B cell (primary cell): ENCODE measurements around the gene TTC24. TPM values are rescaled to one million over a fixed set of nuclear protein-coding genes. Genes with fewer than 3 reads are reported as not detected.

Experiments
- ATAC-seq: fragments of 200-7000 bp; cut with Tn5 transposase; one replicate; pipeline ENCODE4 v1.10.0; 2021; ENCODE audit warnings: low read depth, mild to moderate bottlenecking, moderate number of reproducible peaks, moderate library complexity
- CTCF ChIA-PET: fragments of 350-600 bp; sonication (Branson Sonifier 250); formaldehyde crosslinking; loops from one replicate; lab custom pipeline; 2021; ENCODE audit warnings: antibody characterized with exemption, inconsistent platforms; lab: Charles Lee
- POLR2A ChIA-PET: fragments of 350-600 bp; sonication (Branson Sonifier 250); formaldehyde crosslinking; loops from one replicate; lab custom pipeline; 2021; ENCODE audit warnings: antibody characterized with exemption; lab: Charles Lee
- DNase-seq: peaks from one replicate; pipeline ENCODE4 v3.0.0; 2013
- H2AFZ ChIP-seq: 2 replicates; pipeline ENCODE4 v1.6.1; 2012; ENCODE audit warnings: mild to moderate bottlenecking, low read depth, low read length; ENCODE audit not compliant: insufficient read depth, poor library complexity, severe bottlenecking
- H3K27ac ChIP-seq, 2 donors: 1 replicate in 1 of 2; 2 replicates in 1 of 2; pipeline ENCODE4 v1.5.1; 2012 to 2013; ENCODE audit warnings: low read length in 2 of 2, mild to moderate bottlenecking in 2 of 2, moderate library complexity in 1 of 2
- H3K27me3 ChIP-seq, 4 experiments: fragments of 200-600 bp in 1 of 4; sonication (generic) in 1 of 4; replicated peaks in 1 of 4; 1 replicate in 2 of 4; 2 replicates in 2 of 4; pipeline versions ENCODE4 v1.6.1 to v1.7.0; 2013 to 2016; ENCODE audit warnings: low read length in 3 of 4, mild to moderate bottlenecking in 2 of 4, mixed read lengths in 1 of 4, moderate library complexity in 1 of 4; ENCODE audit not compliant: insufficient read depth in 4 of 4, control insufficient read depth in 3 of 4; ENCODE audit errors: control extremely low read depth in 1 of 4
- H3K36me3 ChIP-seq, 2 experiments: replicated peaks in 1 of 2; 1 replicate in 1 of 2; 2 replicates in 1 of 2; pipeline versions ENCODE4 v1.6.1 to v1.7.1; 2013; ENCODE audit warnings: low read length in 1 of 2; ENCODE audit not compliant: insufficient read depth in 2 of 2, control insufficient read depth in 1 of 2; ENCODE audit errors: control extremely low read depth in 1 of 2, extremely low read depth in 1 of 2
- H3K4me1 ChIP-seq, 2 donors: fragments of 200-600 bp in 1 of 2; sonication (generic) in 1 of 2; 1 replicate in 1 of 2; 2 replicates in 1 of 2; pipeline versions ENCODE4 v1.5.1 to v1.6.1; 2013 to 2017; ENCODE audit warnings: low read length in 2 of 2; ENCODE audit not compliant: control insufficient read depth in 2 of 2, insufficient read depth in 2 of 2
- H3K4me2 ChIP-seq: replicated peaks from 2 replicates; pipeline ENCODE3; 2012; ENCODE audit warnings: mild to moderate bottlenecking, low read depth, low read length; ENCODE audit not compliant: poor library complexity, severe bottlenecking
- H3K4me3 ChIP-seq, 5 experiments: fragments of 200-600 bp in 1 of 5; sonication (generic) in 1 of 5; 1 replicate in 3 of 5; 2 replicates in 2 of 5; pipeline versions ENCODE4 v1.5.1 to v1.7.0; 2011 to 2016; ENCODE audit warnings: low read length in 4 of 5, mild to moderate bottlenecking in 4 of 5, low read depth in 2 of 5, control low read depth in 1 of 5, moderate library complexity in 1 of 5; ENCODE audit not compliant: insufficient read depth in 1 of 5; ENCODE audit errors: control extremely low read depth in 1 of 5, extremely low read depth in 1 of 5
- H3K79me2 ChIP-seq: fragments of 200-600 bp; sonication (generic); one replicate; pipeline ENCODE4 v1.6.0; 2016; ENCODE audit warnings: low read length; ENCODE audit not compliant: control insufficient read depth, insufficient read depth
- H3K9ac ChIP-seq: fragments of 200-600 bp; sonication (generic); 2 replicates; pipeline ENCODE4 v1.6.1; 2017; ENCODE audit warnings: mild to moderate bottlenecking, low read length, moderate library complexity
- H3K9me3 ChIP-seq, 3 donors: one replicate each; pipeline versions ENCODE4 v1.6.1 to v1.7.1; 2013; ENCODE audit warnings: low read length in 2 of 3; ENCODE audit not compliant: control insufficient read depth in 2 of 3, insufficient read depth in 1 of 3; ENCODE audit errors: control extremely low read depth in 1 of 3
- H4K20me1 ChIP-seq: 2 replicates; pipeline ENCODE4 v1.6.0; 2012; ENCODE audit warnings: mild to moderate bottlenecking, low read length; ENCODE audit not compliant: insufficient read depth, control insufficient read depth, poor library complexity, severe bottlenecking
- H3K27ac Mint-ChIP-seq: one replicate; pipeline ENCODE4 v1.8.0; 2021; ENCODE audit warnings: mixed read lengths
- H3K27me3 Mint-ChIP-seq: one replicate; pipeline ENCODE4 v1.8.0; 2021; ENCODE audit warnings: mixed read lengths
- H3K4me1 Mint-ChIP-seq: one replicate; pipeline ENCODE4 v1.8.0; 2021; ENCODE audit warnings: mixed read lengths
- H3K4me3 Mint-ChIP-seq: one replicate; pipeline ENCODE4 v1.8.0; 2021; ENCODE audit warnings: mixed read lengths
- H3K9me3 Mint-ChIP-seq: one replicate; pipeline ENCODE4 v1.8.0; 2022; ENCODE audit warnings: mixed read lengths; ENCODE audit not compliant: insufficient read depth
- CTCF ChIP-seq: fragments of 200-600 bp; IDR thresholded peaks from one replicate; pipeline ENCODE4 v1.8.0; 2022; ENCODE audit warnings: antibody characterized with exemption, mild to moderate bottlenecking
- EZH2 ChIP-seq: IDR thresholded peaks from 2 replicates; pipeline ENCODE4 v1.6.1; 2012; ENCODE audit warnings: borderline replicate concordance, low read depth, mild to moderate bottlenecking, moderate library complexity, low read length; ENCODE audit not compliant: insufficient read depth, poor library complexity, severe bottlenecking
- WGBS: methylation state at CpG from one replicate; pipeline ENCODE4 v1.1.5; 2013; ENCODE audit warnings: missing lambda C conversion rate; ENCODE audit not compliant: insufficient coverage; 5-methylcytosine and 5-hydroxymethylcytosine counted together
- intact Hi-C: fragments of 100-400 bp; cut with micrococcal nuclease; formaldehyde crosslinking; loops from one replicate; pipeline ENCODE4 v1.10.0; 2022
- polyA plus RNA-seq: library from polyadenylated mRNA; depleted of rRNA; stranded (reverse); fragments of >200 nt; gene quantifications from 2 replicates; pipeline ENCODE4 v1.2.3, GENCODE V29; 2012
- total RNA-seq, 2 donors: library from RNA; stranded (reverse); fragments of 120-200 nt in 1 of 2; gene quantifications; 1 replicate in 1 of 2; 2 replicates in 1 of 2; pipeline versions ENCODE4 v1.2.3 to v1.2.4, GENCODE V29; 2013 to 2022

The TTC24 gene
- total and polyA plus RNA-seq, 2 donors (not counting 1 experiment from before 2014, with no cell fraction given) = 24.3 to 29.8 TPM

- Histone ChIP-seq H3K79me2 (peaks cover 40% of the 10 kb centered on the region), H3K9ac (no peak overlapping the region), H3K9me3 (no peaks in the 10 kb centered on the region), H3K4me3 (peak overlapping the region in 1 of 5 experiments; percentile 64), H3K27ac (peak overlapping the region; percentile 88 to 94), H2AFZ (peak overlapping the region; percentile 14), H3K27me3 (no peaks in the 10 kb centered on the region), H3K36me3 (peaks cover 0 to 11% of the 10 kb centered on the region in 2 experiments), H3K4me1 (peaks cover 26 to 36% of the 10 kb centered on the region in 2 donors), H3K4me2 (peak overlapping the region; percentile 89), H4K20me1 (no peaks in the 10 kb centered on the region)
- intact Hi-C loops = loop anchor here (1.0 to 5.0 kb wide), 4 partner anchors 24 to 292 kb away; no protein-coding TSS in a partner anchor
- H3K27me3 Mint-ChIP-seq = no peaks in the 10 kb centered on the region
- ATAC-seq (peak; percentile 60), DNase-seq (peak; percentile 88)
- H3K4me1 Mint-ChIP-seq = peaks cover 32% of the 10 kb centered on the region
- no peaks in the 10 kb centered on the region for H3K9me3 Mint-ChIP-seq
- CTCF ChIA-PET = interaction anchor here (1.5 to 6.9 kb wide), 3 partner anchors 25 to 103 kb away, joined by 3 to 52 read pairs (median 48); no protein-coding TSS in a partner anchor
- H3K4me3 Mint-ChIP-seq = peak overlapping the region; percentile 15
- no peak for TF ChIP-seq EZH2
- TF ChIP-seq CTCF = peak; percentile 94
- POLR2A ChIA-PET = interaction anchor here (2.5 kb wide), 1 partner anchor 83 kb away, joined by 19 read pairs; the partner anchor contains the start of gene MEF2D
- peak overlapping the region; percentile 76 for H3K27ac Mint-ChIP-seq
- WGBS = 57% methylated on average over 12 of the region's 20 CpGs
These were observed 4.5 kb downstream of the TTC24 start for GRCh38 chr1:156583821-156584622.

DNA sequence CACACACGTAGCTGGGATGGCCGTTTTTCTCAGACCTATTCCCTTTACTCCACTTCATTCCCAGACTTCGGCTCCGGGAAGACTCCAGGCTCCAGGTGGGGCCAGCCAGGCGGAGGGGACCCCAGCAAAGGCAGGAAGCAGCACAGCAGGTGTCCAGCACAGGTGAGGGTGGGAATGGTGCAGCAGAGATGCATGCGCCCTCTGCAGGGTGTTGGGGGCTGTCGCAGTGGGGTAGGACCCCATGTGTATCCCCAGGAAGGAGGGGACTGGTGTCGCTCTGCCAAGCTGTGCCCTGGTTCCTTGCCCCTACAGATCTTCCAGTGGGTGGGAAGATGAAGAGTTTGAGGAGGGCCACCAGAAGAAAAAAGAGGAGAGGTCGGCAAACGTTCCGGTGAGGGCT lies 5.3 kb downstream of the TTC24 start:
- ChIA-PET POLR2A (no interaction called here), CTCF (interaction anchor here (1.2 to 6.9 kb wide), 8 partner anchors 15 to 93 kb away, joined by 3 to 52 read pairs (median 4); partner anchors contain the start of gene MEF2D)
- intact Hi-C loops = loop anchor here (1.0 to 5.0 kb wide), 3 partner anchors 23 to 293 kb away; no protein-coding TSS in a partner anchor
- Histone ChIP-seq H4K20me1 (no peaks in the 10 kb centered on the region), H2AFZ (no peak overlapping the region), H3K27ac (no peak overlapping the region), H3K27me3 (no peaks in the 10 kb centered on the region), H3K9me3 (no peaks in the 10 kb centered on the region), H3K4me2 (no peak overlapping the region), H3K4me1 (peaks cover 26 to 36% of the 10 kb centered on the region in 2 donors), H3K79me2 (peaks cover 40% of the 10 kb centered on the region), H3K9ac (no peak overlapping the region), H3K4me3 (no peak overlapping the region), H3K36me3 (peaks cover 0 to 11% of the 10 kb centered on the region in 2 experiments)
- Mint-ChIP-seq H3K27me3 (no peaks in the 10 kb centered on the region), H3K4me1 (peaks cover 32% of the 10 kb centered on the region), H3K4me3 (no peak overlapping the region), H3K27ac (no peak overlapping the region), H3K9me3 (no peaks in the 10 kb centered on the region)
- ATAC-seq (no peak), DNase-seq (no peak)
- no peak for TF ChIP-seq EZH2
- TF ChIP-seq CTCF = no peak
- 78% methylated on average over 7 of the region's 11 CpGs for WGBS
